Stimulated activated CD4-positive, alpha-beta T cell treated with anti-CD3 and anti-CD28 coated beads, Interleukin-12 subunit alpha, Interleukin-12 subunit beta, amount 100 ng/mL, for 48 hours (primary cell): Measurements from ENCODE around the gene AUTS2.

ENCODE experiments used
- DNase-seq, 3 donors: peaks; one replicate each; pipeline ENCODE4 v3.0.0-alpha.2; 2020; ENCODE audit warnings: low read depth in 2 of 3, low spot score in 1 of 3

AUTS2 gene

GRCh38 chr7:70018700-70019099, 420.4 kb downstream of the AUTS2 start:
- DNase-seq: no peak

GRCh38 chr7:70027867-70028266, 429.6 kb downstream of the AUTS2 start:
- DNase-seq: no peak

- no peak for DNase-seq
Measured at GRCh38 chr7:70028620-70029019, 430.3 kb downstream of the AUTS2 start.

- no peak for DNase-seq
Measured at GRCh38 chr7:70029993-70030392, 431.7 kb downstream of the AUTS2 start.

GRCh38 chr7:70030745-70031144, 432.5 kb downstream of the AUTS2 start:
- no peak for DNase-seq

- DNase-seq: no peak
Measured at GRCh38 chr7:70031245-70031644, 433.0 kb downstream of the AUTS2 start.

GRCh38 chr7:70032649-70033048, 434.4 kb downstream of the AUTS2 start:
- no peak for DNase-seq

- no peak for DNase-seq
Measured at GRCh38 chr7:70033226-70033625, 435.0 kb downstream of the AUTS2 start.

- DNase-seq: no peak
Measured at GRCh38 chr7:70034999-70035398, 436.7 kb downstream of the AUTS2 start.

GRCh38 chr7:70035519-70035918, 437.2 kb downstream of the AUTS2 start:
- no peak for DNase-seq

- no peak for DNase-seq
Measured at GRCh38 chr7:70035955-70036354, 437.7 kb downstream of the AUTS2 start.

GRCh38 chr7:70036695-70037094, 438.4 kb downstream of the AUTS2 start:
- no peak for DNase-seq

- DNase-seq: no peak
Measured at GRCh38 chr7:70037171-70037933, 439.1 kb downstream of the AUTS2 start.

GRCh38 chr7:70040051-70040450, 441.8 kb downstream of the AUTS2 start:
- no peak for DNase-seq

- no peak for DNase-seq
Measured at GRCh38 chr7:70040970-70041766, 442.9 kb downstream of the AUTS2 start.

GRCh38 chr7:70042533-70042932, 444.3 kb downstream of the AUTS2 start:
- DNase-seq: no peak

- DNase-seq: no peak
Measured at GRCh38 chr7:70043015-70043538, 444.8 kb downstream of the AUTS2 start.

GRCh38 chr7:70044064-70044463, 445.8 kb downstream of the AUTS2 start:
- DNase-seq: no peak

- no peak for DNase-seq
Measured at GRCh38 chr7:70044525-70044924, 446.2 kb downstream of the AUTS2 start.

GRCh38 chr7:70044981-70045380, 446.7 kb downstream of the AUTS2 start:
- no peak for DNase-seq

- no peak for DNase-seq
Measured at GRCh38 chr7:70047384-70047783, 449.1 kb downstream of the AUTS2 start.

- DNase-seq: no peak
Measured at GRCh38 chr7:70047891-70048448, 449.7 kb downstream of the AUTS2 start.
